ENCODE results near the gene SORT1. TPM values are rescaled to one million over a fixed set of nuclear protein-coding genes. Genes with fewer than 3 reads are reported as not detected.

The SORT1 gene
- total and polyA plus RNA-seq, 2 of the 13 experiments (the other 11 are each of a cell fraction or from before 2014, with no cell fraction given) = 32.4 to 93.0 TPM

DNA sequence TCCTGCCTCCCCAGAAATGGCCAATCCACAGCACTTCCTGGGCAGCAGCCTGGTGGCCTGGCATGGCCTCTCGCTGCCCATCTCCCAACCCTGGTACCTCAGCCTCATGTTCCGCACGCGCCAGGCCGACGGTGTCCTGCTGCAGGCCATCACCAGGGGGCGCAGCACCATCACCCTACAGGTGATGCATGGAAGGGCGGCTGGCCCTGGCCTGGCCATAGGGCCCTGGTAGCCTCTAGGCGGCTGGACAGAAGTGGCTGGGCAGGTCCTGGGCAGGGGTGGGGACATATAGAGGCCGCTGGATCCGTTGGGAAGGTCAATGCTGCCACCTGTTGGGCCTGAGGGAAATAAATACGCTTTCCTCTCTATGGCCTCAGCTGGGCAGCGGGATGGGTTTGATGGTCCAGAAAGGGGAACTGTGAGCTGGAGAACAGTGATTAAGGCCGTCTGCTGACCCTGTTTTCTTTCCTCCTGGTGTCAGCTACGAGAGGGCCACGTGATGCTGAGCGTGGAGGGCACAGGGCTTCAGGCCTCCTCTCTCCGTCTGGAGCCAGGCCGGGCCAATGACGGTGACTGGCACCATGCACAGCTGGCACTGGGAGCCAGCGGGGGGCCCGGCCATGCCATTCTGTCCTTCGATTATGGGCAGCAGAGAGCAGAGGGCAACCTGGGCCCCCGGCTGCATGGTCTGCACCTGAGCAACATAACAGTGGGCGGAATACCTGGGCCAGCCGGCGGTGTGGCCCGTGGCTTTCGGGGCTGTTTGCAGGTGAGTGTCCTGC lies 133.9 kb downstream of the SORT1 start (continued):
- TF ChIP-seq ZNF468 (CRISPR knock-in tag; IDR thresholded peaks at IDR 0.05) (no peak), EEA1 (CRISPR knock-in tag; IDR thresholded peaks at IDR 0.05; ENCODE audit: borderline replicate concordance) (no peak), SP140L (CRISPR knock-in tag; IDR thresholded peaks at IDR 0.05; ENCODE audit: borderline replicate concordance) (no peak), ISX (CRISPR knock-in tag; conservative IDR thresholded peaks at IDR 0.05) (no peak), SOX5 (CRISPR knock-in tag; IDR thresholded peaks at IDR 0.05; ENCODE audit: borderline replicate concordance) (peak; percentile 86), ZNF788 (CRISPR knock-in tag; IDR thresholded peaks at IDR 0.05; ENCODE audit: borderline replicate concordance) (peak; percentile 77; the same call in 1 of the 2 replicates), ELF1 (CRISPR knock-in tag; IDR thresholded peaks at IDR 0.05) (peak; percentile 63), ZNF510 (CRISPR knock-in tag; IDR thresholded peaks at IDR 0.05; ENCODE audit: low read depth) (peak; percentile 82; the same call in 1 of the 2 replicates), NCOA5 (CRISPR knock-in tag; IDR thresholded peaks at IDR 0.05) (no peak), ZC3H4 (CRISPR knock-in tag; IDR thresholded peaks at IDR 0.05; ENCODE audit: borderline replicate concordance) (peak; percentile 63; the same call in 1 of the 2 replicates), ZNF782 (CRISPR knock-in tag; IDR thresholded peaks at IDR 0.05; ENCODE audit: borderline replicate concordance) (peak; percentile 85; the same call in 1 of the 2 replicates), ZNF12 (CRISPR knock-in tag; IDR thresholded peaks at IDR 0.05) (peak; percentile 79; the same call in 1 of the 2 replicates), MXD4 (CRISPR knock-in tag; IDR thresholded peaks at IDR 0.05) (peak; percentile 53; the same call in 1 of the 2 replicates), JUNB (CRISPR knock-in tag; IDR thresholded peaks at IDR 0.05; ENCODE audit: borderline replicate concordance) (no peak), ZNF790 (CRISPR knock-in tag; IDR thresholded peaks at IDR 0.05; ENCODE audit: borderline replicate concordance) (no peak), SIX1 (CRISPR knock-in tag; IDR thresholded peaks at IDR 0.05; ENCODE audit: borderline replicate concordance) (no peak), ZMYM3 (CRISPR knock-in tag; IDR thresholded peaks at IDR 0.05) (peak; percentile 77), ZFYVE20 (CRISPR knock-in tag; IDR thresholded peaks at IDR 0.05; ENCODE audit: borderline replicate concordance, low read depth) (no peak), ZNF577 (CRISPR knock-in tag; IDR thresholded peaks at IDR 0.05; ENCODE audit: borderline replicate concordance, low read depth) (no peak)
- TF ChIP-seq, protein P1, sequence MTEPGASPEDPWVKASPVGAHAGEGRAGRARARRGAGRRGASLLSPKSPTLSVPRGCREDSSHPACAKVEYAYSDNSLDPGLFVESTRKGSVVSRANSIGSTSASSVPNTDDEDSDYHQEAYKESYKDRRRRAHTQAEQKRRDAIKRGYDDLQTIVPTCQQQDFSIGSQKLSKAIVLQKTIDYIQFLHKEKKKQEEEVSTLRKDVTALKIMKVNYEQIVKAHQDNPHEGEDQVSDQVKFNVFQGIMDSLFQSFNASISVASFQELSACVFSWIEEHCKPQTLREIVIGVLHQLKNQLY (CRISPR knock-in tag; IDR thresholded peaks at IDR 0.05) = peak; percentile 55; the same call in 1 of the 2 replicates
- TF ChIP-seq, protein P2, sequence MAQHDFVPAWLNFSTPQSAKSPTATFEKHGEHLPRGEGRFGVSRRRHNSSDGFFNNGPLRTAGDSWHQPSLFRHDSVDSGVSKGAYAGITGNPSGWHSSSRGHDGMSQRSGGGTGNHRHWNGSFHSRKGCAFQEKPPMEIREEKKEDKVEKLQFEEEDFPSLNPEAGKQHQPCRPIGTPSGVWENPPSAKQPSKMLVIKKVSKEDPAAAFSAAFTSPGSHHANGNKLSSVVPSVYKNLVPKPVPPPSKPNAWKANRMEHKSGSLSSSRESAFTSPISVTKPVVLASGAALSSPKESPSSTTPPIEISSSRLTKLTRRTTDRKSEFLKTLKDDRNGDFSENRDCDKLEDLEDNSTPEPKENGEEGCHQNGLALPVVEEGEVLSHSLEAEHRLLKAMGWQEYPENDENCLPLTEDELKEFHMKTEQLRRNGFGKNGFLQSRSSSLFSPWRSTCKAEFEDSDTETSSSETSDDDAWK (CRISPR knock-in tag; IDR thresholded peaks at IDR 0.05) = no peak
- TF ChIP-seq, protein P3, sequence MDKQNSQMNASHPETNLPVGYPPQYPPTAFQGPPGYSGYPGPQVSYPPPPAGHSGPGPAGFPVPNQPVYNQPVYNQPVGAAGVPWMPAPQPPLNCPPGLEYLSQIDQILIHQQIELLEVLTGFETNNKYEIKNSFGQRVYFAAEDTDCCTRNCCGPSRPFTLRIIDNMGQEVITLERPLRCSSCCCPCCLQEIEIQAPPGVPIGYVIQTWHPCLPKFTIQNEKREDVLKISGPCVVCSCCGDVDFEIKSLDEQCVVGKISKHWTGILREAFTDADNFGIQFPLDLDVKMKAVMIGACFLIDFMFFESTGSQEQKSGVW (CRISPR knock-in tag; IDR thresholded peaks at IDR 0.05; ENCODE audit: borderline replicate concordance) = no peak
- TF ChIP-seq, protein P4, sequence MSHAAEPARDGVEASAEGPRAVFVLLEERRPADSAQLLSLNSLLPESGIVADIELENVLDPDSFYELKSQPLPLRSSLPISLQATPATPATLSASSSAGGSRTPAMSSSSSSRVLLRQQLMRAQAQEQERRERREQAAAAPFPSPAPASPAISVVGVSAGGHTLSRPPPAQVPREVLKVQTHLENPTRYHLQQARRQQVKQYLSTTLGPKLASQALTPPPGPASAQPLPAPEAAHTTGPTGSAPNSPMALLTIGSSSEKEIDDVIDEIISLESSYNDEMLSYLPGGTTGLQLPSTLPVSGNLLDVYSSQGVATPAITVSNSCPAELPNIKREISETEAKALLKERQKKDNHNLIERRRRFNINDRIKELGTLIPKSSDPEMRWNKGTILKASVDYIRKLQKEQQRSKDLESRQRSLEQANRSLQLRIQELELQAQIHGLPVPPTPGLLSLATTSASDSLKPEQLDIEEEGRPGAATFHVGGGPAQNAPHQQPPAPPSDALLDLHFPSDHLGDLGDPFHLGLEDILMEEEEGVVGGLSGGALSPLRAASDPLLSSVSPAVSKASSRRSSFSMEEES (CRISPR knock-in tag; IDR thresholded peaks at IDR 0.05) = peak; percentile 81; the same call in 1 of the 2 replicates
- TF ChIP-seq, protein P5, sequence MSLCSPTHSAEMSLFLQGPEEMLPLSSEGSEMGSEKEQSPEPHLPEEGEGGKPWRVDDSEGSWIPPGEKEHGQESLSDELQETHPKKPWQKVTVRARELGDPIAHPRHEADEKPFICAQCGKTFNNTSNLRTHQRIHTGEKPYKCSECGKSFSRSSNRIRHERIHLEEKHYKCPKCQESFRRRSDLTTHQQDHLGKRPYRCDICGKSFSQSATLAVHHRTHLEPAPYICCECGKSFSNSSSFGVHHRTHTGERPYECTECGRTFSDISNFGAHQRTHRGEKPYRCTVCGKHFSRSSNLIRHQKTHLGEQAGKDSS (CRISPR knock-in tag; IDR thresholded peaks at IDR 0.05; ENCODE audit: borderline replicate concordance, low read depth) = peak; percentile 56; the same call in 1 of the 2 replicates
